BE2C (cell line): ENCODE measurements around the gene BARD1.

Source experiments
- DNase-seq: peaks from one replicate; pipeline ENCODE4 v3.0.0-alpha.2; 2020
- H3K27me3 ChIP-seq: fragments of 250-450 bp; sonication (Bioruptor Pico); 2 replicates; pipeline ENCODE4 v1.5.1; 2020; ENCODE audit warnings: mild to moderate bottlenecking
- H3K36me3 ChIP-seq: fragments of 250-450 bp; sonication (Bioruptor Pico); 2 replicates; pipeline ENCODE4 v1.5.1; 2020; ENCODE audit warnings: mild to moderate bottlenecking
- H3K4me1 ChIP-seq: fragments of 250-450 bp; sonication (Bioruptor Pico); 2 replicates; pipeline ENCODE4 v1.5.1; 2020
- H3K4me3 ChIP-seq: 2 replicates; pipeline ENCODE4 v1.5.1; 2011; ENCODE audit warnings: low read depth, low read length
- H3K9me3 ChIP-seq: fragments of 250-450 bp; sonication (Bioruptor Pico); 2 replicates; pipeline ENCODE4 v1.5.1; 2020
- TF ChIP-seq, protein P1 (sequence below): IDR thresholded peaks from 2 replicates; pipeline ENCODE4 v1.5.1; 2012; ENCODE audit warnings: mild to moderate bottlenecking, low read depth, low read length

Gene BARD1

DNA sequence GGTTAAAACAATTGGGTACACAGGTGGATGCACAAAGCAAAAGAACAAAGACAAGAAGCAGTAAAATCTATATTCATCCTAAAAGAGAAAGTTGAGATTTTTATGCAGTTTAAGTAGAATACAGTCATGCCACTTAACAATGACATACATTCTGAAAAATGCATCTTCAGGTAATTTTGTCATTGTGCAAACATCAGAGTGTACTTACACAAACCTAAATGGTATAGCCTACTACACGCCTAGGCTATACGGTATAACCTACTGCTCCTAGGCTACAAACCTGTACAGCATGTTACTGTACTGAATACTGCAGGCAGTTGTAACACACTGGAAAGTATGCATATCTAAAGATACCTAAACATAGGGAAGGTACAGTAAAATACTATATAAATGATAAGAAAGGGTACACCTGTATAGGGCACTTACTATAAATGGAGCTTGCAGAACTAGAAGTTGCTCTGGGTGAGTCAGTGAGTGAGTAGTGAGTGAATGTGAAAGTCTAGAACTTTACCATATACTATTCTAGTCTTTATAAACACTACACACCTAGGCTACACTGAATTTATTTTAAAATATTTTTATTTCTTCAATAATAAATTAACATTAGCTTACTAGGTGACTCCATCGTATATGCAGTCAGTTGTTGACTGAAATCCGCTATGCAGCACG is 132.9 kb downstream of the BARD1 start:
- Histone ChIP-seq H3K9me3 (no peaks in the 10 kb centered on the region), H3K4me3 (no peak overlapping the region), H3K36me3 (no peaks in the 10 kb centered on the region), H3K4me1 (no peaks in the 10 kb centered on the region), H3K27me3 (no peaks in the 10 kb centered on the region)
- TF ChIP-seq, protein P1, sequence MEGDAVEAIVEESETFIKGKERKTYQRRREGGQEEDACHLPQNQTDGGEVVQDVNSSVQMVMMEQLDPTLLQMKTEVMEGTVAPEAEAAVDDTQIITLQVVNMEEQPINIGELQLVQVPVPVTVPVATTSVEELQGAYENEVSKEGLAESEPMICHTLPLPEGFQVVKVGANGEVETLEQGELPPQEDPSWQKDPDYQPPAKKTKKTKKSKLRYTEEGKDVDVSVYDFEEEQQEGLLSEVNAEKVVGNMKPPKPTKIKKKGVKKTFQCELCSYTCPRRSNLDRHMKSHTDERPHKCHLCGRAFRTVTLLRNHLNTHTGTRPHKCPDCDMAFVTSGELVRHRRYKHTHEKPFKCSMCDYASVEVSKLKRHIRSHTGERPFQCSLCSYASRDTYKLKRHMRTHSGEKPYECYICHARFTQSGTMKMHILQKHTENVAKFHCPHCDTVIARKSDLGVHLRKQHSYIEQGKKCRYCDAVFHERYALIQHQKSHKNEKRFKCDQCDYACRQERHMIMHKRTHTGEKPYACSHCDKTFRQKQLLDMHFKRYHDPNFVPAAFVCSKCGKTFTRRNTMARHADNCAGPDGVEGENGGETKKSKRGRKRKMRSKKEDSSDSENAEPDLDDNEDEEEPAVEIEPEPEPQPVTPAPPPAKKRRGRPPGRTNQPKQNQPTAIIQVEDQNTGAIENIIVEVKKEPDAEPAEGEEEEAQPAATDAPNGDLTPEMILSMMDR, result no peak
- no peak for DNase-seq
